ENCODE data around the gene FBXO2. TPM values are rescaled to one million over a fixed set of nuclear protein-coding genes. Genes with fewer than 3 reads are reported as not detected.

Gene FBXO2
- total RNA-seq, 4 donors from 2014 or later = 0.82 to 3.7 TPM; not detected in 2

DNA sequence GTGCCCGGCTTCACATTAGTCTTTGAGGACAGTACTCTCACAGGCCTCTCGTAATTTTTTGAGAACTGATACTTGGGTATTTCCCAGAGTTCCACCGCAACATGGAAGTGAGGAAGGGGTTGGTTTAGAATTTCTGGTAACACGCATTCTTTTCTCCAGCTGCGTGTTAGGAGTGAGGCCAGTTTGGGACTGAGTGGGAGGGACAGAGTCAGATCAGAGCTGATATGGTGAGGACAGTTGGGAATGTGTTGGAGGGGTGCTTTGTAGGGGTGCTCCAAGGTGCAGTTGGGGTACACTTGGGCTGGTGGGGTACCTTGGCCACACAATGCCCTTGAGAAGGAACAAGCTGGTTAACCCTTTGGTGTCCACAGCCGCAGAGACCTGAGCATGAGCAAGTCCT, 16.5 kb upstream of the FBXO2 start:
- H3K27ac ChIP-seq = no peak overlapping the region
- no peaks in the 10 kb centered on the region for H3K4me1 ChIP-seq
- in situ Hi-C loops (cut with MboI; ENCODE audit: low pct_ligation_motif_present in 1 of 4, low pct_unique_long_range_greater_than_20kb in 1 of 4, low sequenced_read_pairs in 3 of 4) (no loop called here), intact Hi-C loops (cut with DNase I; ENCODE audit: low total_unique reads) (no loop called here)
- no peak for DNase-seq
- peaks cover 0 to 3% (median 0%) of the 10 kb centered on the region in 4 donors for H3K36me3 ChIP-seq
- H3K27me3 ChIP-seq = no peaks in the 10 kb centered on the region
- WGBS, 2 donors (ENCODE audit: low coverage in 1 of 2) = 53% methylated on average over 6 of the region's 6 CpGs; no CpG with 5 or more reads in 1 of the 2 donors
- no peaks in the 10 kb centered on the region for H3K9me3 ChIP-seq
- no peak for TF ChIP-seq POLR2A (IDR thresholded peaks at IDR 0.05)
- TF ChIP-seq EP300 (IDR thresholded peaks at IDR 0.05; ENCODE audit: low read depth) = no peak
- no peak for TF ChIP-seq POLR2AphosphoS5 (IDR thresholded peaks at IDR 0.05)
- TF ChIP-seq, protein P1, sequence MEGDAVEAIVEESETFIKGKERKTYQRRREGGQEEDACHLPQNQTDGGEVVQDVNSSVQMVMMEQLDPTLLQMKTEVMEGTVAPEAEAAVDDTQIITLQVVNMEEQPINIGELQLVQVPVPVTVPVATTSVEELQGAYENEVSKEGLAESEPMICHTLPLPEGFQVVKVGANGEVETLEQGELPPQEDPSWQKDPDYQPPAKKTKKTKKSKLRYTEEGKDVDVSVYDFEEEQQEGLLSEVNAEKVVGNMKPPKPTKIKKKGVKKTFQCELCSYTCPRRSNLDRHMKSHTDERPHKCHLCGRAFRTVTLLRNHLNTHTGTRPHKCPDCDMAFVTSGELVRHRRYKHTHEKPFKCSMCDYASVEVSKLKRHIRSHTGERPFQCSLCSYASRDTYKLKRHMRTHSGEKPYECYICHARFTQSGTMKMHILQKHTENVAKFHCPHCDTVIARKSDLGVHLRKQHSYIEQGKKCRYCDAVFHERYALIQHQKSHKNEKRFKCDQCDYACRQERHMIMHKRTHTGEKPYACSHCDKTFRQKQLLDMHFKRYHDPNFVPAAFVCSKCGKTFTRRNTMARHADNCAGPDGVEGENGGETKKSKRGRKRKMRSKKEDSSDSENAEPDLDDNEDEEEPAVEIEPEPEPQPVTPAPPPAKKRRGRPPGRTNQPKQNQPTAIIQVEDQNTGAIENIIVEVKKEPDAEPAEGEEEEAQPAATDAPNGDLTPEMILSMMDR (IDR thresholded peaks at IDR 0.05) = no peak
- no peak overlapping the region for H3K4me3 ChIP-seq

DNA sequence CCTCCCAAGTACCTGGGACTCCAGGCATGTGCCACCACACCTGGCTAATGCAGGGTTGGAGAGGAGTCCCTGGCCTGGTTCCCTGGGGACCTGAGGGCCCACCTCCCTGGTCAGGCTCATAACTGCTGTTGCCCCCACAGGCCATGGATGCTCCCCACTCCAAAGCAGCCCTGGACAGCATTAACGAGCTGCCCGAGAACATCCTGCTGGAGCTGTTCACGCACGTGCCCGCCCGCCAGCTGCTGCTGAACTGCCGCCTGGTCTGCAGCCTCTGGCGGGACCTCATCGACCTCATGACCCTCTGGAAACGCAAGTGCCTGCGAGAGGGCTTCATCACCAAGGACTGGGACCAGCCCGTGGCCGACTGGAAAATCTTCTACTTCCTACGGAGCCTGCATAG, 14.3 kb upstream of the FBXO2 start:
- intact Hi-C loops (cut with DNase I; ENCODE audit: low total_unique reads) = no loop called here
- 94% methylated on average over 14 of the region's 14 CpGs; no CpG with 5 or more reads in 1 of the 2 donors for WGBS, 2 donors (ENCODE audit: low coverage in 1 of 2)
- Histone ChIP-seq H3K27me3 (no peaks in the 10 kb centered on the region), H3K36me3 (no peaks in the 10 kb centered on the region), H3K4me3 (no peak overlapping the region), H3K9me3 (no peaks in the 10 kb centered on the region), H3K4me1 (peaks cover 0 to 12% (median 6%) of the 10 kb centered on the region in 4 donors), H3K27ac (no peak overlapping the region)
- no peak for DNase-seq
- TF ChIP-seq POLR2A (IDR thresholded peaks at IDR 0.05) = no peak
- TF ChIP-seq, protein P1 (IDR thresholded peaks at IDR 0.05) = no peak
- no peak for TF ChIP-seq EP300 (IDR thresholded peaks at IDR 0.05; ENCODE audit: low read depth)
- TF ChIP-seq POLR2AphosphoS5 (IDR thresholded peaks at IDR 0.05) = no peak
- in situ Hi-C loops (cut with MboI; ENCODE audit: low pct_ligation_motif_present in 1 of 4, low pct_unique_long_range_greater_than_20kb in 1 of 4, low sequenced_read_pairs in 3 of 4) = loop anchor here in 3 of 4 donors (10.0 kb wide), 1 partner anchor 46 kb away; no protein-coding TSS in a partner anchor

- in situ Hi-C loops (cut with MboI; ENCODE audit: low pct_ligation_motif_present in 1 of 4, low pct_unique_long_range_greater_than_20kb in 1 of 4, low sequenced_read_pairs in 3 of 4) = loop anchor here in 3 of 4 donors (10.0 kb wide), 1 partner anchor 50 kb away; no protein-coding TSS in a partner anchor
Measured at GRCh38 chr1:11664336-11665065, 10.3 kb upstream of the FBXO2 start.

DNA sequence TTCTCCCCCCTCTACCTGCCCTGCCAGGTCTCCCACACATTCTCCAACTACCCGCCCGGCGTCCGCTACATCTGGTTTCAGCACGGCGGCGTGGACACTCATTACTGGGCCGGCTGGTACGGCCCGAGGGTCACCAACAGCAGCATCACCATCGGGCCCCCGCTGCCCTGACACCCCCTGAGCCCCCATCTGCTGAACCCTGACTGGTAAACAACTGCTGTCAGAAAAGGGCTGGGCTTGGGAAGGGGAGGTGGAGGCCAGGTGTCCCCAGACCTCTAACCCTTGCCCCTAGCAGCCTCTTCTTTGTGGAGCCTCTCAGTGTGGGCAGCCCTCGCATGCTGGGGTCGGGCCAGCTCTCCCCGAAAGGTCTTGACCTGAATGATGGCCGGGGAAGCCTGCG, 6.9 kb upstream of the FBXO2 start:
- DNase-seq = no peak
- TF ChIP-seq POLR2A (IDR thresholded peaks at IDR 0.05) (no peak), POLR2AphosphoS5 (IDR thresholded peaks at IDR 0.05) (no peak), EP300 (IDR thresholded peaks at IDR 0.05; ENCODE audit: low read depth) (no peak)
- TF ChIP-seq, protein P1 (IDR thresholded peaks at IDR 0.05) = no peak
- peaks cover 0 to 13% (median 6%) of the 10 kb centered on the region in 4 donors for H3K4me1 ChIP-seq
- intact Hi-C loops (cut with DNase I; ENCODE audit: low total_unique reads) = no loop called here
- 92% methylated on average over 17 of the region's 17 CpGs; no CpG with 5 or more reads in 1 of the 2 donors for WGBS, 2 donors (ENCODE audit: low coverage in 1 of 2)
- H3K9me3 ChIP-seq = no peaks in the 10 kb centered on the region
- no peak overlapping the region for H3K4me3 ChIP-seq
- no peaks in the 10 kb centered on the region for H3K36me3 ChIP-seq
- no peak overlapping the region for H3K27ac ChIP-seq
- in situ Hi-C loops (cut with MboI; ENCODE audit: low pct_ligation_motif_present in 1 of 4, low pct_unique_long_range_greater_than_20kb in 1 of 4, low sequenced_read_pairs in 3 of 4) = loop anchor here in 3 of 4 donors (10.0 kb wide), 1 partner anchor 54 kb away; no protein-coding TSS in a partner anchor
- no peaks in the 10 kb centered on the region for H3K27me3 ChIP-seq

More at GRCh38 chr1:11664336-11665065, 10.3 kb upstream of the FBXO2 start:
- WGBS, 2 donors (ENCODE audit: low coverage in 1 of 2) = 3% methylated on average over 39 of the region's 66 CpGs; no CpG with 5 or more reads in 1 of the 2 donors
- peak; percentile 49 for DNase-seq
- peaks cover 0 to 13% (median 6%) of the 10 kb centered on the region in 4 donors for H3K4me1 ChIP-seq
- TF ChIP-seq, protein P1 (IDR thresholded peaks at IDR 0.05) = peak in 1 of 5 experiments; percentile 2
- no peak for TF ChIP-seq EP300 (IDR thresholded peaks at IDR 0.05; ENCODE audit: low read depth)
- peak overlapping the region; percentile 43 to 85 (median 79) for H3K4me3 ChIP-seq
- H3K27me3 ChIP-seq = no peaks in the 10 kb centered on the region
- intact Hi-C loops (cut with DNase I; ENCODE audit: low total_unique reads) = no loop called here
- H3K36me3 ChIP-seq = no peaks in the 10 kb centered on the region
- H3K9me3 ChIP-seq = no peaks in the 10 kb centered on the region
- peak overlapping the region; percentile 80 to 87 (median 83) for H3K27ac ChIP-seq

Data from transverse colon (tissue), 4 donors.